ENCODE measurements around the gene RPS6KB2. TPM values are rescaled to one million over a fixed set of nuclear protein-coding genes. Genes with fewer than 3 reads are reported as not detected.

The RPS6KB2 gene
- total and polyA plus RNA-seq, 2 experiments from 2014 or later: 29.5 to 41.3 TPM

DNA sequence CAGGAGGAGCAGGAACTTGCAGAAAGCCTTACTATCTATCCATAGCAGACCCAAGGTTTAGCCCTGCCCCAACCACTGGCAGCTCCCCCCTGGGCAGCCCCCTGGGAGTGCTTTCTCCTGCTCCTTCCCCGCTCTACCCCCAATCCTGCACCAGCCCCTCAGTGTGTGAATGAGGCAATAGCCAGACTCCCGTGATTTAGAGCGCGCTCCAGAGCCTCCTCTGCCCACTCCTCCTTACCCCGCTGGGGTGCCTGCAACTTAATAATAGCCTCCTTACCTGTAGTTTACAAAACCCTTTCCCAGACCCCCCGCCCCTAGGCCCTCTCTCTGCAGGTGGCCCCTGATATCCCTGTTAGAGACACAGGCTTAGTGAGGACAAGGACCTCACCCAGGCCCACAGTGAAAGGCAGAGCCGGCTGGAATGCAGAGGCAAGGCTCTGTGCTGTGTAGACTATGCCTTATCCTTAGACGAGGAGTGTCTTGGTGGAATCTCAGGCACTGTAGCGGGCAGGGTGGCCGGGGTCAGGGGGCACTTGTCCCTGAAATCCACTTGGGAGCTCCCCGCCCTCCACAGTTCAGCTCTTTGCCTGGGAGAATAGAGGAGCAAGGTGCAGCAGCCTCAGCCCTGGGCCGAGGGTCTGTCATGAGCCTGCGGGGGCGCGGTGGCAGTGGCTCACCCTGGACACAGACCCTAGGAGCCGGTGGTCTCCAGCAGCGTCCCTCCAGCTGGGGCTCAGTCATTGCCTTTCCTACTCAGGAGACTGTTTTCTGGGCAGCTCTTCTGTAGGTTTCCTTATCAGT, 17.1 kb upstream of the RPS6KB2 start:
- peaks cover 33% of the 10 kb centered on the region for H3K27me3 Mint-ChIP-seq (ENCODE audit: insufficient read depth, low read depth, poor library complexity)
- no peak overlapping the region for H2AFZ ChIP-seq

More for the DNA sequence above, 17.1 kb upstream of the RPS6KB2 start:
- H3K27me3 ChIP-seq (ENCODE audit: insufficient read depth): peaks cover 11% of the 10 kb centered on the region; the same call in 1 of the 2 replicates
- no peak overlapping the region for H3K4me2 ChIP-seq
- peaks cover 7% of the 10 kb centered on the region; the same call in 1 of the 2 replicates for H3K4me1 ChIP-seq (ENCODE audit: insufficient read depth)
- no peaks in the 10 kb centered on the region for H3K9me2 ChIP-seq (ENCODE audit: insufficient read depth)
- no peak for TF ChIP-seq EZH2phosphoT487 (IDR thresholded peaks at IDR 0.05; ENCODE audit: unreplicated experiment)
- no peak for TF ChIP-seq ZNF114 (CRISPR knock-in tag; IDR thresholded peaks at IDR 0.05)
- no peak for TF ChIP-seq STAT1 (IDR thresholded peaks at IDR 0.05; ENCODE audit: unreplicated experiment)
- no peak for TF ChIP-seq EZH2 (IDR thresholded peaks at IDR 0.05; ENCODE audit: low read depth, unreplicated experiment)
- no peak for TF ChIP-seq NANOG (IDR thresholded peaks at IDR 0.05; ENCODE audit: borderline replicate concordance)
- TF ChIP-seq CREB1 (CRISPR knock-in tag; IDR thresholded peaks at IDR 0.05; ENCODE audit: low read depth): no peak
- TF ChIP-seq, protein P1, sequence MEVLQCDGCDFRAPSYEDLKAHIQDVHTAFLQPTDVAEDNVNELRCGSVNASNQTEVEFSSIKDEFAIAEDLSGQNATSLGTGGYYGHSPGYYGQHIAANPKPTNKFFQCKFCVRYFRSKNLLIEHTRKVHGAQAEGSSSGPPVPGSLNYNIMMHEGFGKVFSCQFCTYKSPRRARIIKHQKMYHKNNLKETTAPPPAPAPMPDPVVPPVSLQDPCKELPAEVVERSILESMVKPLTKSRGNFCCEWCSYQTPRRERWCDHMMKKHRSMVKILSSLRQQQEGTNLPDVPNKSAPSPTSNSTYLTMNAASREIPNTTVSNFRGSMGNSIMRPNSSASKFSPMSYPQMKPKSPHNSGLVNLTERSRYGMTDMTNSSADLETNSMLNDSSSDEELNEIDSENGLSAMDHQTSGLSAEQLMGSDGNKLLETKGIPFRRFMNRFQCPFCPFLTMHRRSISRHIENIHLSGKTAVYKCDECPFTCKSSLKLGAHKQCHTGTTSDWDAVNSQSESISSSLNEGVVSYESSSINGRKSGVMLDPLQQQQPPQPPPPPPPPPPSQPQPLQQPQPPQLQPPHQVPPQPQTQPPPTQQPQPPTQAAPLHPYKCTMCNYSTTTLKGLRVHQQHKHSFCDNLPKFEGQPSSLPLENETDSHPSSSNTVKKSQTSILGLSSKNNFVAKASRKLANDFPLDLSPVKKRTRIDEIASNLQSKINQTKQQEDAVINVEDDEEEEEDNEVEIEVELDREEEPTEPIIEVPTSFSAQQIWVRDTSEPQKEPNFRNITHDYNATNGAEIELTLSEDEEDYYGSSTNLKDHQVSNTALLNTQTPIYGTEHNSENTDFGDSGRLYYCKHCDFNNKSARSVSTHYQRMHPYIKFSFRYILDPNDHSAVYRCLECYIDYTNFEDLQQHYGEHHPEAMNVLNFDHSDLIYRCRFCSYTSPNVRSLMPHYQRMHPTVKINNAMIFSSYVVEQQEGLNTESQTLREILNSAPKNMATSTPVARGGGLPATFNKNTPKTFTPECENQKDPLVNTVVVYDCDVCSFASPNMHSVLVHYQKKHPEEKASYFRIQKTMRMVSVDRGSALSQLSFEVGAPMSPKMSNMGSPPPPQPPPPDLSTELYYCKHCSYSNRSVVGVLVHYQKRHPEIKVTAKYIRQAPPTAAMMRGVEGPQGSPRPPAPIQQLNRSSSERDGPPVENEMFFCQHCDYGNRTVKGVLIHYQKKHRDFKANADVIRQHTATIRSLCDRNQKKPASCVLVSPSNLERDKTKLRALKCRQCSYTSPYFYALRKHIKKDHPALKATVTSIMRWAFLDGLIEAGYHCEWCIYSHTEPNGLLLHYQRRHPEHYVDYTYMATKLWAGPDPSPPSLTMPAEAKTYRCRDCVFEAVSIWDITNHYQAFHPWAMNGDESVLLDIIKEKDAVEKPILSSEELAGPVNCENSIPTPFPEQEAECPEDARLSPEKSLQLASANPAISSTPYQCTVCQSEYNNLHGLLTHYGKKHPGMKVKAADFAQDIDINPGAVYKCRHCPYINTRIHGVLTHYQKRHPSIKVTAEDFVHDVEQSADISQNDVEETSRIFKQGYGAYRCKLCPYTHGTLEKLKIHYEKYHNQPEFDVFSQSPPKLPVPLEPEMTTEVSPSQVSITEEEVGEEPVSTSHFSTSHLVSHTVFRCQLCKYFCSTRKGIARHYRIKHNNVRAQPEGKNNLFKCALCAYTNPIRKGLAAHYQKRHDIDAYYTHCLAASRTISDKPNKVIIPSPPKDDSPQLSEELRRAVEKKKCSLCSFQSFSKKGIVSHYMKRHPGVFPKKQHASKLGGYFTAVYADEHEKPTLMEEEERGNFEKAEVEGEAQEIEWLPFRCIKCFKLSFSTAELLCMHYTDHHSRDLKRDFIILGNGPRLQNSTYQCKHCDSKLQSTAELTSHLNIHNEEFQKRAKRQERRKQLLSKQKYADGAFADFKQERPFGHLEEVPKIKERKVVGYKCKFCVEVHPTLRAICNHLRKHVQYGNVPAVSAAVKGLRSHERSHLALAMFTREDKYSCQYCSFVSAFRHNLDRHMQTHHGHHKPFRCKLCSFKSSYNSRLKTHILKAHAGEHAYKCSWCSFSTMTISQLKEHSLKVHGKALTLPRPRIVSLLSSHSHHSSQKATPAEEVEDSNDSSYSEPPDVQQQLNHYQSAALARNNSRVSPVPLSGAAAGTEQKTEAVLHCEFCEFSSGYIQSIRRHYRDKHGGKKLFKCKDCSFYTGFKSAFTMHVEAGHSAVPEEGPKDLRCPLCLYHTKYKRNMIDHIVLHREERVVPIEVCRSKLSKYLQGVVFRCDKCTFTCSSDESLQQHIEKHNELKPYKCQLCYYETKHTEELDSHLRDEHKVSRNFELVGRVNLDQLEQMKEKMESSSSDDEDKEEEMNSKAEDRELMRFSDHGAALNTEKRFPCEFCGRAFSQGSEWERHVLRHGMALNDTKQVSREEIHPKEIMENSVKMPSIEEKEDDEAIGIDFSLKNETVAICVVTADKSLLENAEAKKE (CRISPR knock-in tag; IDR thresholded peaks at IDR 0.05): no peak
- TF ChIP-seq, protein P2, sequence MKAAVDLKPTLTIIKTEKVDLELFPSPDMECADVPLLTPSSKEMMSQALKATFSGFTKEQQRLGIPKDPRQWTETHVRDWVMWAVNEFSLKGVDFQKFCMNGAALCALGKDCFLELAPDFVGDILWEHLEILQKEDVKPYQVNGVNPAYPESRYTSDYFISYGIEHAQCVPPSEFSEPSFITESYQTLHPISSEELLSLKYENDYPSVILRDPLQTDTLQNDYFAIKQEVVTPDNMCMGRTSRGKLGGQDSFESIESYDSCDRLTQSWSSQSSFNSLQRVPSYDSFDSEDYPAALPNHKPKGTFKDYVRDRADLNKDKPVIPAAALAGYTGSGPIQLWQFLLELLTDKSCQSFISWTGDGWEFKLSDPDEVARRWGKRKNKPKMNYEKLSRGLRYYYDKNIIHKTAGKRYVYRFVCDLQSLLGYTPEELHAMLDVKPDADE (IDR thresholded peaks at IDR 0.05): no peak
- TF ChIP-seq ZNF331 (CRISPR knock-in tag; IDR thresholded peaks at IDR 0.05; ENCODE audit: low read depth): no peak
- TF ChIP-seq, protein P3, sequence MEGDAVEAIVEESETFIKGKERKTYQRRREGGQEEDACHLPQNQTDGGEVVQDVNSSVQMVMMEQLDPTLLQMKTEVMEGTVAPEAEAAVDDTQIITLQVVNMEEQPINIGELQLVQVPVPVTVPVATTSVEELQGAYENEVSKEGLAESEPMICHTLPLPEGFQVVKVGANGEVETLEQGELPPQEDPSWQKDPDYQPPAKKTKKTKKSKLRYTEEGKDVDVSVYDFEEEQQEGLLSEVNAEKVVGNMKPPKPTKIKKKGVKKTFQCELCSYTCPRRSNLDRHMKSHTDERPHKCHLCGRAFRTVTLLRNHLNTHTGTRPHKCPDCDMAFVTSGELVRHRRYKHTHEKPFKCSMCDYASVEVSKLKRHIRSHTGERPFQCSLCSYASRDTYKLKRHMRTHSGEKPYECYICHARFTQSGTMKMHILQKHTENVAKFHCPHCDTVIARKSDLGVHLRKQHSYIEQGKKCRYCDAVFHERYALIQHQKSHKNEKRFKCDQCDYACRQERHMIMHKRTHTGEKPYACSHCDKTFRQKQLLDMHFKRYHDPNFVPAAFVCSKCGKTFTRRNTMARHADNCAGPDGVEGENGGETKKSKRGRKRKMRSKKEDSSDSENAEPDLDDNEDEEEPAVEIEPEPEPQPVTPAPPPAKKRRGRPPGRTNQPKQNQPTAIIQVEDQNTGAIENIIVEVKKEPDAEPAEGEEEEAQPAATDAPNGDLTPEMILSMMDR (conservative IDR thresholded peaks at IDR 0.05; ENCODE audit: low read depth in 2 of 2): no peak
- TF ChIP-seq, protein P4, sequence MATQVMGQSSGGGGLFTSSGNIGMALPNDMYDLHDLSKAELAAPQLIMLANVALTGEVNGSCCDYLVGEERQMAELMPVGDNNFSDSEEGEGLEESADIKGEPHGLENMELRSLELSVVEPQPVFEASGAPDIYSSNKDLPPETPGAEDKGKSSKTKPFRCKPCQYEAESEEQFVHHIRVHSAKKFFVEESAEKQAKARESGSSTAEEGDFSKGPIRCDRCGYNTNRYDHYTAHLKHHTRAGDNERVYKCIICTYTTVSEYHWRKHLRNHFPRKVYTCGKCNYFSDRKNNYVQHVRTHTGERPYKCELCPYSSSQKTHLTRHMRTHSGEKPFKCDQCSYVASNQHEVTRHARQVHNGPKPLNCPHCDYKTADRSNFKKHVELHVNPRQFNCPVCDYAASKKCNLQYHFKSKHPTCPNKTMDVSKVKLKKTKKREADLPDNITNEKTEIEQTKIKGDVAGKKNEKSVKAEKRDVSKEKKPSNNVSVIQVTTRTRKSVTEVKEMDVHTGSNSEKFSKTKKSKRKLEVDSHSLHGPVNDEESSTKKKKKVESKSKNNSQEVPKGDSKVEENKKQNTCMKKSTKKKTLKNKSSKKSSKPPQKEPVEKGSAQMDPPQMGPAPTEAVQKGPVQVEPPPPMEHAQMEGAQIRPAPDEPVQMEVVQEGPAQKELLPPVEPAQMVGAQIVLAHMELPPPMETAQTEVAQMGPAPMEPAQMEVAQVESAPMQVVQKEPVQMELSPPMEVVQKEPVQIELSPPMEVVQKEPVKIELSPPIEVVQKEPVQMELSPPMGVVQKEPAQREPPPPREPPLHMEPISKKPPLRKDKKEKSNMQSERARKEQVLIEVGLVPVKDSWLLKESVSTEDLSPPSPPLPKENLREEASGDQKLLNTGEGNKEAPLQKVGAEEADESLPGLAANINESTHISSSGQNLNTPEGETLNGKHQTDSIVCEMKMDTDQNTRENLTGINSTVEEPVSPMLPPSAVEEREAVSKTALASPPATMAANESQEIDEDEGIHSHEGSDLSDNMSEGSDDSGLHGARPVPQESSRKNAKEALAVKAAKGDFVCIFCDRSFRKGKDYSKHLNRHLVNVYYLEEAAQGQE (IDR thresholded peaks at IDR 0.05; ENCODE audit: unreplicated experiment): no peak
- no peak for TF ChIP-seq JUNB (IDR thresholded peaks at IDR 0.05; ENCODE audit: unreplicated experiment)
- no peak for TF ChIP-seq POLR2AphosphoS5 (IDR thresholded peaks at IDR 0.05; ENCODE audit: low read depth)
- DNase-seq (ENCODE audit: low spot score): no peak
- no peak overlapping the region for H3K27ac ChIP-seq (ENCODE audit: low read depth)
- H3K36me3 Mint-ChIP-seq (ENCODE audit: low read depth): no peaks in the 10 kb centered on the region
- no peak for ATAC-seq
- H4K20me1 ChIP-seq (replicated peaks; ENCODE audit: insufficient read depth): no peaks in the 10 kb centered on the region
- H3K4me3 Mint-ChIP-seq: no peak overlapping the region; the same call in 2 of the 3 replicates
- no peak overlapping the region for H3K27ac Mint-ChIP-seq
- H3F3A ChIP-seq (replicated peaks; ENCODE audit: low read depth): no peaks in the 10 kb centered on the region
- H3K79me2 ChIP-seq (replicated peaks; ENCODE audit: insufficient read depth): no peaks in the 10 kb centered on the region
- H3K36me3 ChIP-seq (ENCODE audit: insufficient read depth): no peaks in the 10 kb centered on the region
- no peaks in the 10 kb centered on the region for H3K9me3 Mint-ChIP-seq
- H3K4me3 ChIP-seq: no peak overlapping the region
- peaks cover 24% of the 10 kb centered on the region for H3K4me1 Mint-ChIP-seq
